Measurements from ENCODE around the gene RPTOR. TPM values are rescaled to one million over a fixed set of nuclear protein-coding genes. Genes with fewer than 3 reads are reported as not detected.

The RPTOR gene
- total RNA-seq, 1 experiment from 2014 or later = 25.1 TPM

DNA sequence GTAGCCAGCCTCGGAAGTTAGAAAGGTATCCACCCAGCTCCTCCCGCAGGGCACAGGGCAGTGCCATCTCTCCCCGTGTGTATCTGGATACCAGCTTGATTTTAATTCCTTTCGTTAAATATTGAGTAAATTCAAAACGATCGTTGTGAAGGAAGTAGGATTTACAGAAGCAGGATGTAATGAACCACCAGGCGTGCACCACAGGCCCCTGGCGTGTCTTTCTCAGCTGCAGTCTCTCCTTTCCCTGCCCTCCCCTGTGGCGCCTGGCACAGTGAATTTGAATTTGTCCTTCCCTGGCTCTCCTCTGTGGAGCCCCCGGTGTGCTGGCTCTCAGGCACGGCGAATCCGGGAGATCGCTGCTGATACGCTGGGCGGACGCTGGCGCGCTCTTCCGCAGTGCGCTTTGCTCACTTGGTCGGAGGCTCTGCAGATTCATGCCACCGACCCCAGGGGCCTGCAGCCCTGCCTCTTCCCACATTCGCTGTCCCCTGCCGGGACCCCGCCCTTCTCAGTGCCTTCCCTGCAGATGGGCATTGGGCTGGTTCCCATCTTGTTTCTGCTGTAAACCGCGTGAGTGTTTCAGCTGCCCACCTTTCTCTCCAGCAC lies 164.6 kb downstream of the RPTOR start:
- Histone ChIP-seq H3K56ac (ENCODE audit: insufficient read length, low read depth, low read length) (no peak overlapping the region), H4K20me1 (ENCODE audit: control insufficient read depth, insufficient read depth, insufficient read length) (no peaks in the 10 kb centered on the region), H4K8ac (replicated peaks; ENCODE audit: insufficient read length, low read depth, low read length) (no peak overlapping the region), H3K4me1 (ENCODE audit: insufficient read depth, low read length) (no peaks in the 10 kb centered on the region; the same call in 1 of the 2 replicates), H3K27me3 (ENCODE audit: insufficient read depth, low read length) (no peaks in the 10 kb centered on the region), H2AK5ac (ENCODE audit: insufficient read length, low read length) (no peak overlapping the region), H3K27ac (ENCODE audit: insufficient read length, low read depth, low read length) (no peak overlapping the region), H3T11ph (ENCODE audit: low read length) (no peak overlapping the region), H3K14ac (ENCODE audit: insufficient read depth, low read length) (peak overlapping the region; percentile 41; the same call in 1 of the 2 replicates), H3K79me1 (ENCODE audit: insufficient read depth, low read depth, low read length, poor library complexity, severe bottlenecking) (no peaks in the 10 kb centered on the region), H3K18ac (ENCODE audit: insufficient read length, low read depth, low read length) (no peak overlapping the region), H3K23ac (ENCODE audit: insufficient read length, low read depth, low read length) (no peak overlapping the region), H2BK20ac (ENCODE audit: low read depth, low read length, poor library complexity, severe bottlenecking) (no peak overlapping the region), H3K79me2 (ENCODE audit: insufficient read depth, low read length) (no peaks in the 10 kb centered on the region; the same call in 1 of the 2 replicates), H2BK15ac (ENCODE audit: low read depth, low read length) (no peak overlapping the region), H2BK12ac (ENCODE audit: insufficient read length, low read depth, low read length) (no peak overlapping the region), H3K9ac (ENCODE audit: extremely low read depth, insufficient read length, low read length) (no peak overlapping the region), H2AFZ (ENCODE audit: low read length) (no peak overlapping the region), H3K23me2 (ENCODE audit: insufficient read length, low read depth, low read length, poor library complexity, severe bottlenecking) (no peaks in the 10 kb centered on the region), H2BK120ac (ENCODE audit: low read depth, low read length, poor library complexity, severe bottlenecking) (no peak overlapping the region), H4K91ac (ENCODE audit: insufficient read length, low read depth, low read length) (no peak overlapping the region), H2BK5ac (ENCODE audit: insufficient read length, low read length) (no peak overlapping the region), H3K4ac (ENCODE audit: low read depth, low read length) (no peak overlapping the region), H3K4me2 (ENCODE audit: insufficient read depth, insufficient read length, low read length) (no peak overlapping the region), H4K5ac (ENCODE audit: insufficient read length, low read depth, low read length) (no peak overlapping the region), H3K9me3 (ENCODE audit: control insufficient read depth, low read depth, low read length) (no peaks in the 10 kb centered on the region)
- H3K36me3 Mint-ChIP-seq (ENCODE audit: insufficient read depth in 1 of 3, low read depth in 3 of 3) = peaks cover 0 to 8% (median 3%) of the 10 kb centered on the region in 3 experiments; a peak in 3 of 7 replicates
- peak overlapping the region; percentile 41 to 57 (median 56); a peak in 2 of 7 replicates for H3K27ac Mint-ChIP-seq
- H3K4me3 Mint-ChIP-seq = no peak overlapping the region
- H3K27me3 Mint-ChIP-seq (ENCODE audit: low read depth) = no peaks in the 10 kb centered on the region
- TF ChIP-seq, protein P1, sequence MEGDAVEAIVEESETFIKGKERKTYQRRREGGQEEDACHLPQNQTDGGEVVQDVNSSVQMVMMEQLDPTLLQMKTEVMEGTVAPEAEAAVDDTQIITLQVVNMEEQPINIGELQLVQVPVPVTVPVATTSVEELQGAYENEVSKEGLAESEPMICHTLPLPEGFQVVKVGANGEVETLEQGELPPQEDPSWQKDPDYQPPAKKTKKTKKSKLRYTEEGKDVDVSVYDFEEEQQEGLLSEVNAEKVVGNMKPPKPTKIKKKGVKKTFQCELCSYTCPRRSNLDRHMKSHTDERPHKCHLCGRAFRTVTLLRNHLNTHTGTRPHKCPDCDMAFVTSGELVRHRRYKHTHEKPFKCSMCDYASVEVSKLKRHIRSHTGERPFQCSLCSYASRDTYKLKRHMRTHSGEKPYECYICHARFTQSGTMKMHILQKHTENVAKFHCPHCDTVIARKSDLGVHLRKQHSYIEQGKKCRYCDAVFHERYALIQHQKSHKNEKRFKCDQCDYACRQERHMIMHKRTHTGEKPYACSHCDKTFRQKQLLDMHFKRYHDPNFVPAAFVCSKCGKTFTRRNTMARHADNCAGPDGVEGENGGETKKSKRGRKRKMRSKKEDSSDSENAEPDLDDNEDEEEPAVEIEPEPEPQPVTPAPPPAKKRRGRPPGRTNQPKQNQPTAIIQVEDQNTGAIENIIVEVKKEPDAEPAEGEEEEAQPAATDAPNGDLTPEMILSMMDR (conservative IDR thresholded peaks at IDR 0.05) = no peak
- no peaks in the 10 kb centered on the region for H3K9me3 Mint-ChIP-seq
- no peak for DNase-seq
- peaks cover 30 to 34% of the 10 kb centered on the region in 2 experiments for H3K4me1 Mint-ChIP-seq
- WGBS (ENCODE audit: extremely low coverage, insufficient read length, low lambda C conversion rate) = no CpG with 5 or more reads among the region's 28 CpGs

Measured in H9 (cell line).